SK-N-SH treated with all-trans-retinoic acid at 6 μM for 48 hours (cell line): ENCODE data around the gene DNAJA2.

Source experiments
- ATAC-seq: fragments of 200-7000 bp; cut with Tn5 transposase; 3 replicates; pipeline ENCODE4 v1.9.1; 2020; ENCODE audit warnings: mild to moderate bottlenecking, moderate library complexity
- ARNTL ChIP-seq: fragments of 450-650 bp; formaldehyde crosslinking; IDR thresholded peaks from 2 replicates; pipeline ENCODE4 v1.5.0; 2020; ENCODE audit warnings: low read depth, mild to moderate bottlenecking, moderate library complexity, borderline replicate concordance
- BACH2 ChIP-seq: fragments of 250-450 bp; sonication (Bioruptor Pico); IDR thresholded peaks from 2 replicates; pipeline ENCODE4 v1.9.0; 2021; ENCODE audit warnings: mild to moderate bottlenecking, borderline replicate concordance
- CREB5 ChIP-seq: fragments of 250-450 bp; sonication (Bioruptor Pico); IDR thresholded peaks from 2 replicates; pipeline ENCODE4 v1.5.1; 2020; ENCODE audit warnings: low read depth, mild to moderate bottlenecking, moderate library complexity
- CSDC2 ChIP-seq: fragments of 250-450 bp; sonication (Bioruptor Pico); IDR thresholded peaks from 2 replicates; pipeline ENCODE4 v1.5.0; 2020; ENCODE audit warnings: mild to moderate bottlenecking, moderate library complexity
- CSRNP3 ChIP-seq: fragments of 250-450 bp; sonication (Bioruptor Pico); IDR thresholded peaks from 2 replicates; pipeline ENCODE4 v1.5.1; 2021; ENCODE audit warnings: mild to moderate bottlenecking, moderate library complexity
- ESRRG ChIP-seq: fragments of 250-450 bp; sonication (Bioruptor Pico); IDR thresholded peaks from 2 replicates; pipeline ENCODE4 v1.6.1; 2021; ENCODE audit warnings: mild to moderate bottlenecking
- ISL1 ChIP-seq: fragments of 250-450 bp; sonication (Bioruptor Pico); IDR thresholded peaks from 2 replicates; pipeline ENCODE4 v2.1.2; 2022; ENCODE audit warnings: mild to moderate bottlenecking, moderate library complexity
- OSR1 ChIP-seq: fragments of 250-450 bp; sonication (Bioruptor Pico); IDR thresholded peaks from 2 replicates; pipeline ENCODE4 v1.8.0; 2022; ENCODE audit warnings: moderate library complexity, mild to moderate bottlenecking, inconsistent platforms
- PATZ1 ChIP-seq: fragments of 250-450 bp; sonication (Bioruptor Pico); IDR thresholded peaks from 2 replicates; pipeline ENCODE4 v1.8.0; 2020; ENCODE audit warnings: mild to moderate bottlenecking, moderate library complexity, borderline replicate concordance
- PPARA ChIP-seq: fragments of 250-450 bp; sonication (Bioruptor Pico); IDR thresholded peaks from 2 replicates; pipeline ENCODE4 v1.5.0; 2020; ENCODE audit warnings: mild to moderate bottlenecking, borderline replicate concordance
- RARB ChIP-seq: fragments of 250-450 bp; sonication (Bioruptor Pico); IDR thresholded peaks from 2 replicates; pipeline ENCODE4 v1.8.0; 2021; ENCODE audit warnings: mild to moderate bottlenecking, moderate library complexity
- SNAI2 ChIP-seq: fragments of 250-450 bp; sonication (Bioruptor Pico); IDR thresholded peaks from 2 replicates; pipeline ENCODE4 v1.5.0; 2020; ENCODE audit warnings: mild to moderate bottlenecking, moderate library complexity
- TCF4 ChIP-seq: fragments of 250-450 bp; sonication (Bioruptor Pico); IDR thresholded peaks from 2 replicates; pipeline ENCODE4 v1.8.0; 2021; ENCODE audit warnings: mild to moderate bottlenecking, moderate library complexity, borderline replicate concordance
- TSHZ2 ChIP-seq: fragments of 250-450 bp; sonication (Bioruptor Pico); IDR thresholded peaks from 2 replicates; pipeline ENCODE4 v1.5.0; 2020; ENCODE audit warnings: mild to moderate bottlenecking, moderate library complexity
- ZC3H10 ChIP-seq: fragments of 250-450 bp; sonication (Bioruptor Pico); IDR thresholded peaks from 2 replicates; pipeline ENCODE4 v1.5.1; 2021; ENCODE audit warnings: mild to moderate bottlenecking, moderate library complexity
- ZFP3 ChIP-seq: fragments of 250-450 bp; sonication (Bioruptor Pico); IDR thresholded peaks from 2 replicates; pipeline ENCODE4 v1.5.0; 2020; ENCODE audit warnings: mild to moderate bottlenecking, moderate library complexity
- ZFP30 ChIP-seq: fragments of 450-650 bp; formaldehyde crosslinking; IDR thresholded peaks from 2 replicates; pipeline ENCODE4 v1.5.0; 2022; ENCODE audit warnings: mild to moderate bottlenecking, moderate library complexity
- ZNF565 ChIP-seq: fragments of 450-650 bp; formaldehyde crosslinking; conservative IDR thresholded peaks from 2 replicates; pipeline ENCODE4 v1.5.0; 2020; ENCODE audit warnings: low read depth, mild to moderate bottlenecking, moderate library complexity
- ZNF70 ChIP-seq: fragments of 450-650 bp; formaldehyde crosslinking; IDR thresholded peaks from 2 replicates; pipeline ENCODE4 v1.5.0; 2020; ENCODE audit warnings: mild to moderate bottlenecking, moderate library complexity
- ZNF8 ChIP-seq: fragments of 450-650 bp; formaldehyde crosslinking; IDR thresholded peaks from 2 replicates; pipeline ENCODE4 v1.5.0; 2020; ENCODE audit warnings: mild to moderate bottlenecking, moderate library complexity

DNAJA2 gene

DNA sequence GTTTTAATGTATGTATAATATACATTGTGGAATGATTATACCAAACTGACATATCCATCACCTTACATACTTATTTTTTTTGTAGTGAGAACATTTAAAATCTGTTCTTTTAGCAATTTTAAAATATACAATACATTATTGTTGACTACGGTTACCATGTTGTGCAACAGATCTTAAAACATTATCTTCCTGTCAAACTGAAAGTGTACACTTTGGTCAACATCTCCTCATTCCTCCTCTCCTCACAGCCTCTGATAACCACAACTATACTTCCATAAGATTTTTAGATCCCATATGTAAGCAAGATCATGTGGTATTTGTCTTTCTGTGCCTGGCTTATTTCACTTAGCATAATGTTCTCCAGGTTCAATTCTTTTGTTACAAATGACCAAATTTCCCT lies 7.5 kb upstream of the DNAJA2 start:
- no peak for ATAC-seq
- no peak for TF ChIP-seq ZNF70 (CRISPR knock-in tag)
- no peak for TF ChIP-seq ZFP30 (CRISPR knock-in tag)
- TF ChIP-seq PPARA (CRISPR knock-in tag) = no peak
- no peak for TF ChIP-seq ZNF8 (CRISPR knock-in tag)
- TF ChIP-seq OSR1 (CRISPR knock-in tag) = no peak
- TF ChIP-seq PATZ1 (CRISPR knock-in tag) = no peak
- TF ChIP-seq SNAI2 = no peak
- no peak for TF ChIP-seq CSRNP3 (CRISPR knock-in tag)
- TF ChIP-seq ZNF565 (CRISPR knock-in tag) = no peak
- TF ChIP-seq ZFP3 (CRISPR knock-in tag) = no peak
- TF ChIP-seq ESRRG (CRISPR knock-in tag) = no peak
- TF ChIP-seq TCF4 = no peak
- no peak for TF ChIP-seq ISL1 (CRISPR knock-in tag)

DNA sequence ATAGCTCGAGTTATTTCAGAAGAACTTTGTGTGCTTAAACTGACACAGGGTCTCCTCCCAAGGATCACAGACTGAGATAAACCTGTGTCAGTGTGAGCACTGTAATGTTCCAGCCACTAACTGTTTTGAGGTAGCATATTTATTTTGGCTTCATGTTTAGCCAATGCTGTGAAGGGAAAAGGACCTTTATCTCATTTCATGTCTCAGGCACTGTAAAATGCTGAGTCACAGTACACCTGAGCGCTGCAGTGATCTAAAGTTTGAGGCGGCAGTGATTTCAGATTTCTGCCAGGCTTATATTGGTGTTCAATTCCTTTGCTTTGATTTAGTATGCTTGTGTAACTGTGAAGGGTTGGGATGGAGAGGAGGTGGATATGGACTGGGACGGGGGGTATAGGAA lies 3.1 kb upstream of the DNAJA2 start:
- ATAC-seq = no peak
- TF ChIP-seq BACH2 = no peak
- TF ChIP-seq RARB = no peak
- TF ChIP-seq ESRRG (CRISPR knock-in tag) = no peak
- TF ChIP-seq PATZ1 (CRISPR knock-in tag) = no peak
- TF ChIP-seq PPARA (CRISPR knock-in tag) = no peak
- no peak for TF ChIP-seq TSHZ2 (CRISPR knock-in tag)
- TF ChIP-seq TCF4 = no peak
- no peak for TF ChIP-seq ZC3H10
- no peak for TF ChIP-seq ZFP3 (CRISPR knock-in tag)
- no peak for TF ChIP-seq ISL1 (CRISPR knock-in tag)
- no peak for TF ChIP-seq CSDC2 (CRISPR knock-in tag)
- TF ChIP-seq CREB5 (CRISPR knock-in tag) = no peak

DNA sequence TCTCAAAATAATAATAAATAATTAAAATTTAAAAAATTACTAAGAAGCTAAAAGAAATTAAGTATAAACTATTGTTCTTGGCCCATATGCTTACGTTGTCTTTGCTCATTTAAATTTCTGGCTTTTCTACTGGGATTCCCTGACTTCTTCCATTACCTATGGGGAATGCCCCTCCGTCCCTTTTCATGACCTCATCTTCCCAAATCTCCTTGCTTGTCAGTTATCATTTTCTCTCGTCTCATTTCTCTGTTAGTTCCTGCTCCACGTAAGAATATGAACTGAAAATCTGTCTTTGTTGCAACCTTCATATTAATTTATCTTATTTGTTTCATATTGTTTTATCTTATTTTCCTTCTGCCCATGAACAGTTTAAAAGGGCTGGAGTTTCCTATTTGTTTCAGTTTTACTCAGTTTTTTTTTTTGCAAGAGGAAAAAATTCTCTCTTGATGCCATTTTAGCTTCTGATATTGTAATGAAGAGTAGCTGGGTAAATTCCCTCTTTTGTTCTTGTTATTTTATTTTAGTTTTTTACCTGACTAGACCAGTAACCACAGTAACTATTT lies 2.5 kb upstream of the DNAJA2 start:
- ATAC-seq = no peak
- TF ChIP-seq CSRNP3 (CRISPR knock-in tag) (no peak), TCF4 (no peak), TSHZ2 (CRISPR knock-in tag) (no peak), CREB5 (CRISPR knock-in tag) (no peak), ZNF565 (CRISPR knock-in tag) (no peak), OSR1 (CRISPR knock-in tag) (no peak), RARB (no peak), BACH2 (no peak), ZNF70 (CRISPR knock-in tag) (no peak), ARNTL (CRISPR knock-in tag) (no peak)
